Astrocyte (in vitro differentiated cells and primary cell): ENCODE data around the gene TAX1BP3. TPM values are rescaled to one million over a fixed set of nuclear protein-coding genes. Genes with fewer than 3 reads are reported as not detected.

Source experiments
- DNase-seq: peaks from one replicate; pipeline ENCODE4 v3.0.0-alpha.2; 2010; ENCODE audit warnings: low read depth
- FAIRE-seq: peaks from 2 replicates; lab custom pipeline; 2011; peaks lifted over from hg19 to GRCh38; lab: Jason Lieb, UNC
- H2AFZ ChIP-seq: 2 replicates; pipeline ENCODE4 v1.6.0; 2012; ENCODE audit warnings: low read depth, low read length, inconsistent platforms
- H3K27ac ChIP-seq: 2 replicates; pipeline ENCODE4 v1.5.1; 2011; ENCODE audit warnings: low read depth, low read length, inconsistent platforms
- H3K27me3 ChIP-seq: 2 replicates; pipeline ENCODE4 v1.6.0; 2011; ENCODE audit warnings: low read length, inconsistent platforms; ENCODE audit not compliant: insufficient read depth
- H3K36me3 ChIP-seq: 2 replicates; pipeline ENCODE4 v1.5.1; 2011; ENCODE audit warnings: low read length, inconsistent platforms; ENCODE audit not compliant: insufficient read depth
- H3K4me1 ChIP-seq: 2 replicates; pipeline ENCODE4 v1.5.1; 2011; ENCODE audit warnings: low read length, inconsistent platforms; ENCODE audit not compliant: insufficient read depth
- H3K4me2 ChIP-seq: 2 replicates; pipeline ENCODE4 v1.6.0; 2012; ENCODE audit warnings: low read length, inconsistent platforms
- H3K4me3 ChIP-seq: 2 replicates; pipeline ENCODE4 v1.5.1; 2011; ENCODE audit warnings: low read depth, mild to moderate bottlenecking, low read length, inconsistent platforms; ENCODE audit not compliant: insufficient read depth
- H3K79me2 ChIP-seq: 2 replicates; pipeline ENCODE4 v1.6.0; 2012; ENCODE audit warnings: mild to moderate bottlenecking, low read length, inconsistent platforms; ENCODE audit not compliant: insufficient read depth
- H3K9ac ChIP-seq: 2 replicates; pipeline ENCODE4 v1.6.0; 2012; ENCODE audit warnings: mild to moderate bottlenecking, low read length, inconsistent platforms
- H3K9me3 ChIP-seq: 2 replicates; pipeline ENCODE4 v1.5.1; 2012; ENCODE audit warnings: low read depth, mild to moderate bottlenecking, low read length, inconsistent platforms; ENCODE audit not compliant: insufficient read depth
- H4K20me1 ChIP-seq: 2 replicates; pipeline ENCODE4 v1.6.0; 2012; ENCODE audit warnings: low read length, inconsistent platforms; ENCODE audit not compliant: insufficient read depth
- H3K27ac Mint-ChIP-seq: one replicate; pipeline ENCODE4 v1.8.0; 2021; ENCODE audit warnings: mild to moderate bottlenecking, mixed read lengths; ENCODE audit not compliant: unreplicated experiment
- H3K27me3 Mint-ChIP-seq: one replicate; pipeline ENCODE4 v1.8.0; 2021; ENCODE audit warnings: low read depth, mixed read lengths; ENCODE audit not compliant: unreplicated experiment
- H3K36me3 Mint-ChIP-seq: one replicate; pipeline ENCODE4 v1.8.0; 2021; ENCODE audit warnings: low read depth, mixed read lengths; ENCODE audit not compliant: unreplicated experiment
- H3K4me1 Mint-ChIP-seq: one replicate; pipeline ENCODE4 v1.8.0; 2021; ENCODE audit warnings: low read depth, mixed read lengths; ENCODE audit not compliant: unreplicated experiment
- H3K4me3 Mint-ChIP-seq: one replicate; pipeline ENCODE4 v1.8.0; 2021; ENCODE audit warnings: mild to moderate bottlenecking, moderate library complexity, mixed read lengths; ENCODE audit not compliant: unreplicated experiment
- H3K9me3 Mint-ChIP-seq: one replicate; pipeline ENCODE4 v1.8.0; 2021; ENCODE audit warnings: mild to moderate bottlenecking, mixed read lengths; ENCODE audit not compliant: unreplicated experiment
- EZH2 ChIP-seq: IDR thresholded peaks from 2 replicates; pipeline ENCODE4 v1.6.1; 2012; ENCODE audit warnings: mild to moderate bottlenecking, low read length, inconsistent platforms; ENCODE audit not compliant: insufficient read depth
- total RNA-seq: library from RNA; stranded (reverse); gene quantifications from 2 replicates; pipeline ENCODE4 v1.2.1, GENCODE V29; 2021
- TF ChIP-seq, protein P1 (sequence below): IDR thresholded peaks from 2 replicates; pipeline ENCODE4 v1.5.1; 2011; ENCODE audit warnings: low read depth, mild to moderate bottlenecking, inconsistent platforms, low read length, moderate library complexity; ENCODE audit not compliant: insufficient read depth

TAX1BP3 gene
- total RNA-seq, 1 donor from 2014 or later, result 194 TPM

GRCh38 chr17:3692346-3692745 lies 24.0 kb upstream of the TAX1BP3 start:
- peaks cover 15% of the 10 kb centered on the region for H3K27me3 Mint-ChIP-seq
- TF ChIP-seq, protein P1, sequence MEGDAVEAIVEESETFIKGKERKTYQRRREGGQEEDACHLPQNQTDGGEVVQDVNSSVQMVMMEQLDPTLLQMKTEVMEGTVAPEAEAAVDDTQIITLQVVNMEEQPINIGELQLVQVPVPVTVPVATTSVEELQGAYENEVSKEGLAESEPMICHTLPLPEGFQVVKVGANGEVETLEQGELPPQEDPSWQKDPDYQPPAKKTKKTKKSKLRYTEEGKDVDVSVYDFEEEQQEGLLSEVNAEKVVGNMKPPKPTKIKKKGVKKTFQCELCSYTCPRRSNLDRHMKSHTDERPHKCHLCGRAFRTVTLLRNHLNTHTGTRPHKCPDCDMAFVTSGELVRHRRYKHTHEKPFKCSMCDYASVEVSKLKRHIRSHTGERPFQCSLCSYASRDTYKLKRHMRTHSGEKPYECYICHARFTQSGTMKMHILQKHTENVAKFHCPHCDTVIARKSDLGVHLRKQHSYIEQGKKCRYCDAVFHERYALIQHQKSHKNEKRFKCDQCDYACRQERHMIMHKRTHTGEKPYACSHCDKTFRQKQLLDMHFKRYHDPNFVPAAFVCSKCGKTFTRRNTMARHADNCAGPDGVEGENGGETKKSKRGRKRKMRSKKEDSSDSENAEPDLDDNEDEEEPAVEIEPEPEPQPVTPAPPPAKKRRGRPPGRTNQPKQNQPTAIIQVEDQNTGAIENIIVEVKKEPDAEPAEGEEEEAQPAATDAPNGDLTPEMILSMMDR, result no peak
- TF ChIP-seq EZH2, result no peak
- no peak overlapping the region for H3K27ac ChIP-seq
- no peak overlapping the region for H3K4me2 ChIP-seq
- H3K27ac Mint-ChIP-seq, result no peak overlapping the region
- DNase-seq (no peak), FAIRE-seq (no peak)
- no peaks in the 10 kb centered on the region for H3K36me3 Mint-ChIP-seq
- H3K9ac ChIP-seq, result no peak overlapping the region
- H3K4me3 ChIP-seq, result no peak overlapping the region
- H3K36me3 ChIP-seq, result no peaks in the 10 kb centered on the region
- H3K4me3 Mint-ChIP-seq, result no peak overlapping the region
- H3K9me3 ChIP-seq, result no peaks in the 10 kb centered on the region
- no peak overlapping the region for H2AFZ ChIP-seq
- no peaks in the 10 kb centered on the region for H3K79me2 ChIP-seq
- peaks cover 7% of the 10 kb centered on the region for H3K4me1 ChIP-seq
- peaks cover 14% of the 10 kb centered on the region for H3K27me3 ChIP-seq
- H3K9me3 Mint-ChIP-seq, result no peaks in the 10 kb centered on the region
- H4K20me1 ChIP-seq, result no peaks in the 10 kb centered on the region
- peaks cover 2% of the 10 kb centered on the region for H3K4me1 Mint-ChIP-seq

GRCh38 chr17:3691617-3692067 lies 23.3 kb upstream of the TAX1BP3 start:
- no peaks in the 10 kb centered on the region for H3K79me2 ChIP-seq
- H3K27ac ChIP-seq, result no peak overlapping the region
- no peak overlapping the region for H3K27ac Mint-ChIP-seq
- H3K4me3 Mint-ChIP-seq, result no peak overlapping the region
- peaks cover 11% of the 10 kb centered on the region for H3K27me3 ChIP-seq
- peaks cover 15% of the 10 kb centered on the region for H3K27me3 Mint-ChIP-seq
- no peak overlapping the region for H2AFZ ChIP-seq
- H3K4me2 ChIP-seq, result no peak overlapping the region
- H3K9me3 Mint-ChIP-seq, result no peaks in the 10 kb centered on the region
- no peak for FAIRE-seq
- no peak overlapping the region for H3K9ac ChIP-seq
- no peak overlapping the region for H3K4me3 ChIP-seq
- DNase-seq, result no peak
- peaks cover 2% of the 10 kb centered on the region for H3K4me1 Mint-ChIP-seq
- TF ChIP-seq, protein P1, result no peak
- no peak for TF ChIP-seq EZH2
- H4K20me1 ChIP-seq, result no peaks in the 10 kb centered on the region
- H3K36me3 Mint-ChIP-seq, result no peaks in the 10 kb centered on the region
- H3K9me3 ChIP-seq, result no peaks in the 10 kb centered on the region
- H3K4me1 ChIP-seq, result peaks cover 7% of the 10 kb centered on the region
- no peaks in the 10 kb centered on the region for H3K36me3 ChIP-seq

DNA sequence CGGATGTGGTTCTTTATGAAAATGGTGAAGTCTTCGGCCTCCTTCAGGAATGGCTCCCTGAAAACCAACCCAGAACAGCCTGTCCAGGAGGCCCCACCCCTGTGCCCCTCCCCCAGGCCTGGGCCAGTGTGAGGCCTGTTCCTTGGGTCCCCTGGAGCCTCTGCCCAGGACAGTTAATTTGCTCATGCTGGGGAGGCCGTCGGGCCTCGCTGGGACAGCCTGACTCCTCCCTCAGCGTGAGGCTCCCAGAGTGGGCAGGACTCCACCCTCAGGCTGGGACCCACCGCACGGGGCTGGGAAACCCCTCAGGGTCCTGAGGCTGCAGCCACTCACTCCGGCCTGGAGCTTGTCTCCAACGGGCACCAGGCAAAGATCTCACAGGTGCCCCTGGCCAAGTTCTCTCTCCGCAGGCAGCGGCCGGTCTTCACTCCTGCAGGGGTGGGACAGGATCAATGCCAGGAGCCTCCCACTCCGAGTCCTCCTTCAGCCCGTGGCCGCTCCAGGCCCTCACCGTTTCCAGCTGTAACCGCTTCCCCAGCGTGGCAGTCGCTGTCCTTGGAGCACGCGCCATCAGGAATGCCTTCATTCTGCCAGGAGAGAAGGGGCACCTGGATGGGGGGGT lies 21.8 kb upstream of the TAX1BP3 start:
- Histone ChIP-seq H3K27ac (no peak overlapping the region), H3K4me2 (no peak overlapping the region), H3K9me3 (no peaks in the 10 kb centered on the region), H4K20me1 (no peaks in the 10 kb centered on the region), H3K36me3 (no peaks in the 10 kb centered on the region), H3K79me2 (no peaks in the 10 kb centered on the region), H3K4me3 (no peak overlapping the region), H3K9ac (no peak overlapping the region), H2AFZ (no peak overlapping the region), H3K4me1 (peaks cover under 1% of the 10 kb centered on the region), H3K27me3 (peaks cover 7% of the 10 kb centered on the region)
- TF ChIP-seq EZH2, result no peak
- TF ChIP-seq, protein P1, result no peak
- H3K27me3 Mint-ChIP-seq, result peaks cover 15% of the 10 kb centered on the region
- peaks cover 2% of the 10 kb centered on the region for H3K4me1 Mint-ChIP-seq
- no peaks in the 10 kb centered on the region for H3K36me3 Mint-ChIP-seq
- H3K9me3 Mint-ChIP-seq, result no peaks in the 10 kb centered on the region
- no peak overlapping the region for H3K4me3 Mint-ChIP-seq
- no peak for FAIRE-seq
- DNase-seq, result no peak
- H3K27ac Mint-ChIP-seq, result no peak overlapping the region
